IPS-18c (cell line): ENCODE results near the gene SLC8A1.
"Not testable (repeated sequence)": the region's sequence is repeated elsewhere in the genome, so short reads cannot be mapped to it uniquely, and the experiment has no call there.

Source experiments
- H3K4me3 ChIP-seq: 2 replicates; pipeline ENCODE4 v1.7.0; 2013; ENCODE audit warnings: low read depth, mild to moderate bottlenecking, low read length, moderate library complexity; ENCODE audit not compliant: insufficient read depth
- H3K9me3 ChIP-seq: one replicate; pipeline ENCODE4 v1.6.1; 2013; ENCODE audit warnings: mild to moderate bottlenecking, low read length, moderate library complexity; ENCODE audit not compliant: control insufficient read depth, insufficient read depth

Gene SLC8A1

GRCh38 chr2:40098786-40099470 is 353.0 kb downstream of the SLC8A1 start:
- no peak overlapping the region for H3K4me3 ChIP-seq
- no peaks in the 10 kb centered on the region for H3K9me3 ChIP-seq

GRCh38 chr2:40097691-40098385 is 354.1 kb downstream of the SLC8A1 start:
- no peaks in the 10 kb centered on the region for H3K9me3 ChIP-seq
- H3K4me3 ChIP-seq = no peak overlapping the region

GRCh38 chr2:40096360-40096759 is 355.5 kb downstream of the SLC8A1 start:
- H3K9me3 ChIP-seq = no peaks in the 10 kb centered on the region
- H3K4me3 ChIP-seq = no peak overlapping the region

DNA sequence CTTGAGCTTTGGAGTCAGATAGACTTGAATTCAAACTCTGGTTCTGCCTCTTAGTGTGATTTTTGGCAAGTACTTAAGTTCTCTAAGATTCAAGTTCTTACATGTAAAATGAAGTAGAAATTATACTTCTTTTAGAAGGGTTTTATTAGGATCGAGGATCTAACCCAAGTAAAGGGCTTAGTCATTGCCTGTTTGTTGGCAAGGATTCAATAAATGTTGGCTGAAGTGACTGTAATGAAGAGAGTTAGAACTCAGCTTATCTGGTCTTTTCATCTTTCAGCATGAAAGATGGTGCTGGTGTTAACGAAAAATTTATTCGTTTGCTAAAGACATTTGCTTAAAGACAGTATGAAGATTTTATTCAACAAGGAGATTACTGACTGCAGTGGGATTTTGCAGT is 356.9 kb downstream of the SLC8A1 start:
- H3K4me3 ChIP-seq = no peak overlapping the region
- H3K9me3 ChIP-seq = no peaks in the 10 kb centered on the region

- H3K9me3 ChIP-seq = no peaks in the 10 kb centered on the region
- H3K4me3 ChIP-seq = no peak overlapping the region
These were observed 357.4 kb downstream of the SLC8A1 start for GRCh38 chr2:40094451-40094850.

GRCh38 chr2:40093021-40093675 is 358.7 kb downstream of the SLC8A1 start:
- H3K9me3 ChIP-seq = no peaks in the 10 kb centered on the region

DNA sequence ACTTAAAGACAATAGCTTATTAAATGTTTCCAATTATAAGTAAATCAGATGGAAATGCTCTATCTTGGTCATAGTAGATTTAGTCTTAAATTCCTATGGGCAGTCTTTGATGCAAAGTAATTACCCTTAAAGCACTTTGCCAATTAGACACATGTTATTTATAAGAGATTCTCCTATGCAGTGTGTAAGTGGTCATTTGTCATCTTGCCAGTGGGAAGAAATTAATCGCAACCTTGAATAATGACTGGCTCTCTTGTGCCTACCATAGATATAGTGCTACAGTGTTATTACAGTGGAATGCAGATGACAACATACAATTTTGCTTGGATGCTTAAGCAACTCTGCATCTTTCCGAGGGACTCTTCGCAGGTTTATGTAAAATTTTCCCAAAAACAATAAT is 361.8 kb downstream of the SLC8A1 start:
- Histone ChIP-seq H3K4me3 (no peak overlapping the region), H3K9me3 (no peaks in the 10 kb centered on the region)

More at GRCh38 chr2:40093021-40093675, 358.7 kb downstream of the SLC8A1 start:
- no peak overlapping the region for H3K4me3 ChIP-seq

GRCh38 chr2:40087927-40088326 is 364.0 kb downstream of the SLC8A1 start:
- Histone ChIP-seq H3K9me3 (no peaks in the 10 kb centered on the region), H3K4me3 (no peak overlapping the region)

- no peaks in the 10 kb centered on the region for H3K9me3 ChIP-seq
- no peak overlapping the region for H3K4me3 ChIP-seq
These were observed 364.5 kb downstream of the SLC8A1 start for GRCh38 chr2:40087434-40087833.

- H3K9me3 ChIP-seq = no peaks in the 10 kb centered on the region
- no peak overlapping the region for H3K4me3 ChIP-seq
These were observed 366.1 kb downstream of the SLC8A1 start for GRCh38 chr2:40085786-40086185.

GRCh38 chr2:40073336-40073735 is 378.6 kb downstream of the SLC8A1 start:
- H3K9me3 ChIP-seq, H3K4me3 ChIP-seq: not testable (repeated sequence)

DNA sequence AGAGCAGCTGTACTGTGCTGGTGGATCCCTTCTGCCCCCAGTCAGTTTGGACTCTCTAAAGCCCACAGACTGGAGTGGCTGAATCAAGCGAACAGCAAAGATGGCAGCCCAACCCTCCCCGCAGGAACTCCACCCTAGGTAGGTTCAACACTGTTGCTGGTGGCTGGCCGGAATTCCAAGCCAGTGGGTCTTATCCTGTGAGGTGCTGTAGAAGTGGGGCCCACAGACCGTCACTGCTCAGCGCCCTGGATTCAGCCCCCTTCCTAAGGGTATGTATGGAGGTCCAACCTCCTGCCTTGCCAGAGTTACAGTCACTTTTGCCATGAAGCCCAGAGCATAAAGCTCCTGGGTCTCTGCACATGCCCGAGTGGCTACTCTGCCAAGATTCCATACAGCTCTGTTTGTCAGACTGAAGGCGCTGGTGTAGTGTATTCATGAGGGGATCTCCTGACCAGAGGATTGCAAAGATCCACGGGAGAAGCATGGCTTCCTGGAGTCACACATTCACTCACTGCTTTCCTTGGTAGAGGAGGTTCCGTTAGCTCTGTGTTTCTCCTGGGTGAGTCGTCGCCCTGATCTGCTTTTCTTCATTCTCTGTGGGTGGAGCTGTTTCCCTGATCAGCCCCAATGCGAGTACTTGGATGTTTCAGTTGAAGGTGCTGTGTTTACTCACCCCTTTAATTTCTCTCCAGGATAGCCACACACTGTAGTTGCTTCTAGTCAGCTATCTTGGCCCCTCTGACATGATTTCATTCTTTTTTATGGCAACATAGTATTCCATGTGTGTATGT is 379.3 kb downstream of the SLC8A1 start:
- no peaks in the 10 kb centered on the region for H3K9me3 ChIP-seq
- H3K4me3 ChIP-seq = no peak overlapping the region

GRCh38 chr2:40062381-40062780 is 389.5 kb downstream of the SLC8A1 start:
- no peak overlapping the region for H3K4me3 ChIP-seq

GRCh38 chr2:40049781-40050180 is 402.1 kb downstream of the SLC8A1 start:
- H3K9me3 ChIP-seq = peaks cover 2% of the 10 kb centered on the region
- H3K4me3 ChIP-seq = no peak overlapping the region

More at GRCh38 chr2:40062381-40062780, 389.5 kb downstream of the SLC8A1 start:
- no peaks in the 10 kb centered on the region for H3K9me3 ChIP-seq

GRCh38 chr2:40048506-40048905 is 403.4 kb downstream of the SLC8A1 start:
- H3K9me3 ChIP-seq = no peaks in the 10 kb centered on the region
- no peak overlapping the region for H3K4me3 ChIP-seq

GRCh38 chr2:40047406-40047805 is 404.5 kb downstream of the SLC8A1 start:
- no peaks in the 10 kb centered on the region for H3K9me3 ChIP-seq
- no peak overlapping the region for H3K4me3 ChIP-seq
